Panc1 (cell line): ENCODE results near the gene PRKAR2B.

Experiments
- POLR2AphosphoS5 ChIP-seq: IDR thresholded peaks from 2 replicates; pipeline ENCODE4 v1.6.1; 2012; ENCODE audit warnings: mild to moderate bottlenecking, low read depth, low read length, moderate library complexity
- TF ChIP-seq, protein P1 (sequence below): fragments of 450-650 bp; IDR thresholded peaks from 2 replicates; pipeline ENCODE4 v1.5.1; 2017; ENCODE audit warnings: mild to moderate bottlenecking

GRCh38 chr7:107051376-107051775, 6.9 kb downstream of the PRKAR2B start:
- TF ChIP-seq, protein P1, sequence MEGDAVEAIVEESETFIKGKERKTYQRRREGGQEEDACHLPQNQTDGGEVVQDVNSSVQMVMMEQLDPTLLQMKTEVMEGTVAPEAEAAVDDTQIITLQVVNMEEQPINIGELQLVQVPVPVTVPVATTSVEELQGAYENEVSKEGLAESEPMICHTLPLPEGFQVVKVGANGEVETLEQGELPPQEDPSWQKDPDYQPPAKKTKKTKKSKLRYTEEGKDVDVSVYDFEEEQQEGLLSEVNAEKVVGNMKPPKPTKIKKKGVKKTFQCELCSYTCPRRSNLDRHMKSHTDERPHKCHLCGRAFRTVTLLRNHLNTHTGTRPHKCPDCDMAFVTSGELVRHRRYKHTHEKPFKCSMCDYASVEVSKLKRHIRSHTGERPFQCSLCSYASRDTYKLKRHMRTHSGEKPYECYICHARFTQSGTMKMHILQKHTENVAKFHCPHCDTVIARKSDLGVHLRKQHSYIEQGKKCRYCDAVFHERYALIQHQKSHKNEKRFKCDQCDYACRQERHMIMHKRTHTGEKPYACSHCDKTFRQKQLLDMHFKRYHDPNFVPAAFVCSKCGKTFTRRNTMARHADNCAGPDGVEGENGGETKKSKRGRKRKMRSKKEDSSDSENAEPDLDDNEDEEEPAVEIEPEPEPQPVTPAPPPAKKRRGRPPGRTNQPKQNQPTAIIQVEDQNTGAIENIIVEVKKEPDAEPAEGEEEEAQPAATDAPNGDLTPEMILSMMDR, result no peak
- no peak for TF ChIP-seq POLR2AphosphoS5
